Endothelial cell (in vitro differentiated cells): ENCODE results near the gene TNFRSF25. TPM values are rescaled to one million over a fixed set of nuclear protein-coding genes. Genes with fewer than 3 reads are reported as not detected.

ENCODE experiments used
- DNase-seq: peaks from one replicate; pipeline ENCODE4 v3.0.0; 2021; ENCODE audit warnings: low spot score
- H3K27ac Mint-ChIP-seq: one replicate; pipeline ENCODE4 v1.8.0; 2021; ENCODE audit warnings: mixed read lengths, inconsistent platforms; ENCODE audit not compliant: unreplicated experiment
- H3K27me3 Mint-ChIP-seq: one replicate; pipeline ENCODE4 v1.8.0; 2021; ENCODE audit warnings: mild to moderate bottlenecking, moderate library complexity, mixed read lengths, inconsistent platforms; ENCODE audit not compliant: unreplicated experiment
- H3K36me3 Mint-ChIP-seq: one replicate; pipeline ENCODE4 v1.8.0; 2021; ENCODE audit warnings: mild to moderate bottlenecking, low read depth, mixed read lengths, inconsistent platforms; ENCODE audit not compliant: unreplicated experiment
- H3K4me1 Mint-ChIP-seq: one replicate; pipeline ENCODE4 v1.8.0; 2021; ENCODE audit warnings: mild to moderate bottlenecking, mixed read lengths, inconsistent platforms; ENCODE audit not compliant: unreplicated experiment
- H3K4me3 Mint-ChIP-seq: one replicate; pipeline ENCODE4 v1.8.0; 2021; ENCODE audit warnings: mild to moderate bottlenecking, mixed read lengths, inconsistent platforms; ENCODE audit not compliant: unreplicated experiment
- H3K9me3 Mint-ChIP-seq: one replicate; pipeline ENCODE4 v1.8.0; 2021; ENCODE audit warnings: mixed read lengths, inconsistent platforms; ENCODE audit not compliant: unreplicated experiment
- total RNA-seq: library from RNA; stranded (reverse); fragmentation: NEBNext Ultra II Directional; extraction: Animal tissue kit (Norgen Biotek cat#: 25700); gene quantifications from one replicate; pipeline ENCODE4 v1.2.1, GENCODE V29; 2021; ENCODE audit not compliant: unreplicated experiment
- TF ChIP-seq, protein P1 (sequence below): fragments of 200-600 bp; sonication (generic); IDR thresholded peaks from one replicate; pipeline ENCODE4 v1.5.0; 2021; ENCODE audit warnings: antibody characterized with exemption; ENCODE audit not compliant: unreplicated experiment

Gene TNFRSF25
- total RNA-seq, 1 donor from 2014 or later, result 104 TPM

DNA sequence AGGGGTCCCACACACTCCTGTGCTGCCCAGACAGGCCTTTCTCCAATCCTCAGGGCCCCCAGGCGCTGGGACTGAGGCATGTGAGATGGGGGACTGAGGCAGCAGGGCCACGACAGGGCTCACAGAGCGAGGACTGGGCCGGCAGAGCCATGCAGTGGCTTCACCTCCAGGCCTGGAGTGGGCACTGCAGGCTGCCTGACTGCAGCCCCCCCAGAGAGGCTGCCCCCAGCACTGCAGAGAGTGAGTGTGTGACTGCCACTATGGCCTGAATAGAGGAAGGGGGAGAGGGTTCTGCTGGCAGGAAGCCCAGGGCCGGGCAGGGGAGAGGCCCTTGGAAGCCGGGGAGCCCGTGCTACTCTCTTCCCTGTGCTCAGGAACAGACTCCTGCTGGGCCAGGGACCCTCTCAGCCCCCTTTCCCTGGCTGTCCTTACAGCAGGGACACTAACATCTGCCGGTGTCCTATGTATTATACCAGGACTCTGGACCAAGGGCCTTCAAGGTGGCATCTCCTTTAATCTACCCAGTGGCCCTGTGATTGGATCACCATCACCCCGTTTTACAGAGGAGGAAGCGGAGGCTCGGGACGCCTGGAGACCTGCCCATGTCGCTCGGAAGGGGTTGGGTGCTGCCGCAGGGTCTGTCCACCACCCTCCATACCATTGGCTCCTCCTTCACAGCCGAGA is 45.7 kb upstream of the TNFRSF25 start:
- H3K36me3 Mint-ChIP-seq, result no peaks in the 10 kb centered on the region
- no peaks in the 10 kb centered on the region for H3K9me3 Mint-ChIP-seq
- no peaks in the 10 kb centered on the region for H3K4me1 Mint-ChIP-seq
- H3K27me3 Mint-ChIP-seq, result peaks cover 7% of the 10 kb centered on the region
- H3K4me3 Mint-ChIP-seq, result no peak overlapping the region
- no peak overlapping the region for H3K27ac Mint-ChIP-seq
- TF ChIP-seq, protein P1, sequence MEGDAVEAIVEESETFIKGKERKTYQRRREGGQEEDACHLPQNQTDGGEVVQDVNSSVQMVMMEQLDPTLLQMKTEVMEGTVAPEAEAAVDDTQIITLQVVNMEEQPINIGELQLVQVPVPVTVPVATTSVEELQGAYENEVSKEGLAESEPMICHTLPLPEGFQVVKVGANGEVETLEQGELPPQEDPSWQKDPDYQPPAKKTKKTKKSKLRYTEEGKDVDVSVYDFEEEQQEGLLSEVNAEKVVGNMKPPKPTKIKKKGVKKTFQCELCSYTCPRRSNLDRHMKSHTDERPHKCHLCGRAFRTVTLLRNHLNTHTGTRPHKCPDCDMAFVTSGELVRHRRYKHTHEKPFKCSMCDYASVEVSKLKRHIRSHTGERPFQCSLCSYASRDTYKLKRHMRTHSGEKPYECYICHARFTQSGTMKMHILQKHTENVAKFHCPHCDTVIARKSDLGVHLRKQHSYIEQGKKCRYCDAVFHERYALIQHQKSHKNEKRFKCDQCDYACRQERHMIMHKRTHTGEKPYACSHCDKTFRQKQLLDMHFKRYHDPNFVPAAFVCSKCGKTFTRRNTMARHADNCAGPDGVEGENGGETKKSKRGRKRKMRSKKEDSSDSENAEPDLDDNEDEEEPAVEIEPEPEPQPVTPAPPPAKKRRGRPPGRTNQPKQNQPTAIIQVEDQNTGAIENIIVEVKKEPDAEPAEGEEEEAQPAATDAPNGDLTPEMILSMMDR, result no peak
- DNase-seq, result no peak

DNA sequence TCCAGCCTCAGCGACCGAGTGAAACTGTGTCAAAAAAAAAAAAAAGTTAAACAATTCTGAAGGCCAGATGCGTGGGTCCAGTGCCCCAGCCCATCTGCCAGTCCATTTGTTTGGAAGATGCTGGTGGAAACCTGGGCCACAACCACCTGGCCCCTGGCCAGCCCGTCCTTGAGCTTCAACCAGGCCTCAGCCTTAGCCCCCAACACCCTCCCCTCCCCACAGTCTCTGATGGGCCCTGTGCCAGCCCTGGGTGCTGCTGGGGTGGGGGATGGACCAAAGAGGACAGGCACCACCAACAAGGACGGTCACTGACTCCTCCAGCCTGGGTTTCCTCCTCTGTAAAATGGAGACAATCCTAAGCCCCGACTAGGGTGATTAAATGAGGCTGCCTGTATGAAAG is 45.1 kb upstream of the TNFRSF25 start:
- peaks cover 7% of the 10 kb centered on the region for H3K27me3 Mint-ChIP-seq
- no peak for DNase-seq
- no peaks in the 10 kb centered on the region for H3K9me3 Mint-ChIP-seq
- H3K27ac Mint-ChIP-seq, result no peak overlapping the region
- H3K36me3 Mint-ChIP-seq, result no peaks in the 10 kb centered on the region
- H3K4me1 Mint-ChIP-seq, result no peaks in the 10 kb centered on the region
- TF ChIP-seq, protein P1, result no peak
- no peak overlapping the region for H3K4me3 Mint-ChIP-seq

GRCh38 chr1:6510493-6510892 is 44.5 kb upstream of the TNFRSF25 start:
- H3K9me3 Mint-ChIP-seq, result no peaks in the 10 kb centered on the region
- no peaks in the 10 kb centered on the region for H3K36me3 Mint-ChIP-seq
- H3K27me3 Mint-ChIP-seq, result peaks cover 7% of the 10 kb centered on the region
- H3K4me1 Mint-ChIP-seq, result no peaks in the 10 kb centered on the region
- no peak overlapping the region for H3K27ac Mint-ChIP-seq
- no peak overlapping the region for H3K4me3 Mint-ChIP-seq
- TF ChIP-seq, protein P1, result no peak
- no peak for DNase-seq

DNA sequence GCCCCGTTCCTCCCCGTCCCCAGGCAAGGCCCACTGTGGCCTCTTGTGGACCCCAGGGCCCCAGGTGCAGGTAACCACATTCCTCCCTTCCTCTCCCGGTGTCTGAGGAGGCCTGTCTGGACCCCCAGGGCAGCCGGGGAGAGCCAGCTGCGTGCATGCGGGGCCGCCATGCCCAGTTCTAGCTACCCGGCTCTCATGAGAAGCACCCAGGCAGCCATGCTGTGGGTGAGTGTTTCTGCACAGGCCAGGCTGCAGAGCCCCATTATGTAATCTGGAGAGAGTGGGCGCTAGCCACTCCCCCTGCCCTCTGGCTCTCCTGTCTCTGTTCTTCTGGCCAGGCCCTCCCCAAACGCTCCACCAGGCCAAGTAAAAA is 43.9 kb upstream of the TNFRSF25 start:
- Mint-ChIP-seq H3K9me3 (no peaks in the 10 kb centered on the region), H3K36me3 (no peaks in the 10 kb centered on the region), H3K4me3 (no peak overlapping the region), H3K27me3 (peaks cover 12% of the 10 kb centered on the region), H3K4me1 (no peaks in the 10 kb centered on the region), H3K27ac (no peak overlapping the region)
- no peak for DNase-seq
- TF ChIP-seq, protein P1, result no peak

- no peak overlapping the region for H3K4me3 Mint-ChIP-seq
- peaks cover 12% of the 10 kb centered on the region for H3K27me3 Mint-ChIP-seq
- TF ChIP-seq, protein P1, result no peak
- H3K27ac Mint-ChIP-seq, result no peak overlapping the region
- no peaks in the 10 kb centered on the region for H3K36me3 Mint-ChIP-seq
- DNase-seq, result no peak
- no peaks in the 10 kb centered on the region for H3K9me3 Mint-ChIP-seq
- no peaks in the 10 kb centered on the region for H3K4me1 Mint-ChIP-seq
These were observed 43.4 kb upstream of the TNFRSF25 start for GRCh38 chr1:6509220-6509918.
